ENCODE measurements around the gene ANKRD33. TPM values are rescaled to one million over a fixed set of nuclear protein-coding genes. Genes with fewer than 3 reads are reported as not detected.

ANKRD33 gene
- total and polyA plus RNA-seq, 2 of the 13 experiments (the other 11 are each of a cell fraction or from before 2014, with no cell fraction given) = 0.04 TPM; not detected in 1

DNA sequence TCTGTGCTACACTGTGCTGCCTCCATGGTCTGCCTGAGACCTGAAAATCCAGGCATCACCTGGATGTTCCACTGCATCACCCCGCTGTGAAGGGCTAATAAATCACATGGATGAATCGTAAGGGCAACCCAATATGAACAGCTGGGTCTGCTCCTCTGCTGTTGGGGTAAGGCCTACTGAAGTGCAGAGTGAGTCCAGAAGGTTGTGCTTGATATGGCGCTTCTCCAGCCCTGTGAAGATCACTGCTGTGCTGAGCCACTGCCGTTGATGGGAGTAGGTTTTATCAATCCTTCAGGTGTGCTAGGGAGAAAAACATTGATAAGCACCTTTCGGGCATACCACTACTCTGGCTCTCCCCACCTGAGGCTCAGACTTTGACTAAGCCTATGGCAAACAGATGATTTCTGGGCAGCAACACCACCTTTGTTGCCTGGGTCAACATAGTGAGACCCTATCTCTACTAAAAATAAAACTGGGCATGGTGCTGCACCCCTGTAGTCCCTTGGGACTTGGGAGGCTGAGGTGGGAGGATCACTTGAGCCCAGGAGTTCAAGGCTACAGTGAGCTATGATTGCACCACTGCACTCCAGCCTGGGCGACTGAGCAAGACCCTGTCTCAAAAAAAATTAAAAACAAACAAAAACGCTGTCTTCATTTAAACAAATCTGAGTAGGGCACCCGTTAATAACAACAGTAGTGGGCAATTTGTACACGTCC is 21.1 kb downstream of the ANKRD33 start:
- WGBS (ENCODE audit: low lambda C conversion rate) = 8% methylated on average over 8 of the region's 9 CpGs
- H3K9me3 ChIP-seq (ENCODE audit: low read length) = no peaks in the 10 kb centered on the region
- H4K20me1 ChIP-seq (ENCODE audit: insufficient read depth, low read length) = no peaks in the 10 kb centered on the region
- DNase-seq (ENCODE audit: low spot score) (no peak), FAIRE-seq (no peak), ATAC-seq (no peak)
- H3K4me2 ChIP-seq (ENCODE audit: low read depth, low read length) = no peak overlapping the region
- ChIA-PET POLR2A (no interaction called here), CTCF (ENCODE audit: low intra/inter-chr PET ratio, low total read pairs) (no interaction called here)
- TF ChIP-seq BHLHE40 (IDR thresholded peaks at IDR 0.05; ENCODE audit: low read length) (no peak), ZNF776 (CRISPR knock-in tag; IDR thresholded peaks at IDR 0.05) (no peak), GLI4 (CRISPR knock-in tag; IDR thresholded peaks at IDR 0.05; ENCODE audit: borderline replicate concordance) (no peak), HNRNPLL (IDR thresholded peaks at IDR 0.05; ENCODE audit: low read depth, low read length, poor library complexity, severe bottlenecking) (no peak), ZNF225 (CRISPR knock-in tag; IDR thresholded peaks at IDR 0.05) (no peak), RFX5 (IDR thresholded peaks at IDR 0.05; ENCODE audit: low read depth, low read length) (no peak)
- TF ChIP-seq, protein P1, sequence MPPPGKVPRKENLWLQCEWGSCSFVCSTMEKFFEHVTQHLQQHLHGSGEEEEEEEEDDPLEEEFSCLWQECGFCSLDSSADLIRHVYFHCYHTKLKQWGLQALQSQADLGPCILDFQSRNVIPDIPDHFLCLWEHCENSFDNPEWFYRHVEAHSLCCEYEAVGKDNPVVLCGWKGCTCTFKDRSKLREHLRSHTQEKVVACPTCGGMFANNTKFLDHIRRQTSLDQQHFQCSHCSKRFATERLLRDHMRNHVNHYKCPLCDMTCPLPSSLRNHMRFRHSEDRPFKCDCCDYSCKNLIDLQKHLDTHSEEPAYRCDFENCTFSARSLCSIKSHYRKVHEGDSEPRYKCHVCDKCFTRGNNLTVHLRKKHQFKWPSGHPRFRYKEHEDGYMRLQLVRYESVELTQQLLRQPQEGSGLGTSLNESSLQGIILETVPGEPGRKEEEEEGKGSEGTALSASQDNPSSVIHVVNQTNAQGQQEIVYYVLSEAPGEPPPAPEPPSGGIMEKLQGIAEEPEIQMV (CRISPR knock-in tag; IDR thresholded peaks at IDR 0.05; ENCODE audit: low read depth) = no peak
- TF ChIP-seq, protein P2, sequence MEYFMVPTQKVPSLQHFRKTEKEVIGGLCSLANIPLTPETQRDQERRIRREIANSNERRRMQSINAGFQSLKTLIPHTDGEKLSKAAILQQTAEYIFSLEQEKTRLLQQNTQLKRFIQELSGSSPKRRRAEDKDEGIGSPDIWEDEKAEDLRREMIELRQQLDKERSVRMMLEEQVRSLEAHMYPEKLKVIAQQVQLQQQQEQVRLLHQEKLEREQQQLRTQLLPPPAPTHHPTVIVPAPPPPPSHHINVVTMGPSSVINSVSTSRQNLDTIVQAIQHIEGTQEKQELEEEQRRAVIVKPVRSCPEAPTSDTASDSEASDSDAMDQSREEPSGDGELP (IDR thresholded peaks at IDR 0.05; ENCODE audit: borderline replicate concordance, low read depth) = no peak
- no peak overlapping the region for H2AFZ ChIP-seq (ENCODE audit: low read length)
- H3K4me1 ChIP-seq (ENCODE audit: insufficient read depth, low read length) = 0 out of 2 replicates have a peak, but pooled peaks cover 9% of the 10 kb centered on the region
- no peak overlapping the region for H3K27ac ChIP-seq (ENCODE audit: extremely low read length, insufficient read depth, low read length)
- BruUV-seq (replicated peaks) = no TSS peak
- no peak overlapping the region for H3K9ac ChIP-seq (ENCODE audit: insufficient read depth, low read depth, low read length)
- no peaks in the 10 kb centered on the region for H3K79me2 ChIP-seq (ENCODE audit: insufficient read depth, low read length)
- no peak overlapping the region for H3K4me3 ChIP-seq (replicated peaks in 1 of 3; ENCODE audit: insufficient read depth in 1 of 3, low read depth in 2 of 3, low read length in 3 of 3)
- intact Hi-C loops (cut with micrococcal nuclease; ENCODE audit: unreplicated experiment) = no loop called here
- no peaks in the 10 kb centered on the region for H3K36me3 ChIP-seq (replicated peaks in 1 of 2; ENCODE audit: control insufficient read depth in 1 of 2, insufficient read depth in 2 of 2, low read length in 2 of 2)
- in situ Hi-C loops (cut with HindIII; ENCODE audit: extremely low pct_ligation_motif_present, low pct_unique_long_range_greater_than_20kb) = no loop called here
- peaks cover 4 to 59% of the 10 kb centered on the region in 2 experiments; a peak in 4 of 5 replicates for H3K27me3 ChIP-seq (ENCODE audit: control insufficient read depth in 1 of 2, insufficient read depth in 2 of 2, low read length in 2 of 2)
